ENCODE results near the gene CD274. TPM values are rescaled to one million over a fixed set of nuclear protein-coding genes. Genes with fewer than 3 reads are reported as not detected.

Gene CD274
- total RNA-seq, 4 donors from 2014 or later: 1.3 to 3.5 (median 2.2) TPM

DNA sequence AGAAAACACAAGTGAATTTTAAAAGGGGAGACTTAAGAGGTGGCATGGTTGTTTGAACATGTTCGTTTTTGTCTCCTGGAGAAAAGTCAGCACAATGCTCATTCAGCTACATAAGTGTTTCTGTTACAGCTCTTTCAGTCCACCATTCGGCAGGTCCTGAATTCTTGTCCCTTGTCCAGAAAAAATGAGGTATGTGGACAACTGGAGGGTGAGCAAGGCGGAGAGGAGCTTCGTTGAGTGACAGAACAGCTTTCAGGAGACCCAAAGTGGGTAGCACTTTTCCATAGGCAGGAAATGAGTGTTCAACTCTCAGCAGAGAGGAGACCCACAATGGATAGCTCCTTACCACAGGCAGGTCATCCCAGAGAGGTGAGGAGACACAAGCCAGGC is 64.9 kb downstream of the CD274 start:
- intact Hi-C loops (cut with DNase I): no loop called here
- Histone ChIP-seq H3K9me3 (no peaks in the 10 kb centered on the region), H3K36me3 (no peaks in the 10 kb centered on the region), H3K4me1 (peaks cover 0 to 42% (median 14%) of the 10 kb centered on the region in 3 donors), H3K4me3 (no peak overlapping the region), H3K27me3 (no peaks in the 10 kb centered on the region), H3K27ac (no peak overlapping the region)
- DNase-seq: no peak
- TF ChIP-seq, protein P1, sequence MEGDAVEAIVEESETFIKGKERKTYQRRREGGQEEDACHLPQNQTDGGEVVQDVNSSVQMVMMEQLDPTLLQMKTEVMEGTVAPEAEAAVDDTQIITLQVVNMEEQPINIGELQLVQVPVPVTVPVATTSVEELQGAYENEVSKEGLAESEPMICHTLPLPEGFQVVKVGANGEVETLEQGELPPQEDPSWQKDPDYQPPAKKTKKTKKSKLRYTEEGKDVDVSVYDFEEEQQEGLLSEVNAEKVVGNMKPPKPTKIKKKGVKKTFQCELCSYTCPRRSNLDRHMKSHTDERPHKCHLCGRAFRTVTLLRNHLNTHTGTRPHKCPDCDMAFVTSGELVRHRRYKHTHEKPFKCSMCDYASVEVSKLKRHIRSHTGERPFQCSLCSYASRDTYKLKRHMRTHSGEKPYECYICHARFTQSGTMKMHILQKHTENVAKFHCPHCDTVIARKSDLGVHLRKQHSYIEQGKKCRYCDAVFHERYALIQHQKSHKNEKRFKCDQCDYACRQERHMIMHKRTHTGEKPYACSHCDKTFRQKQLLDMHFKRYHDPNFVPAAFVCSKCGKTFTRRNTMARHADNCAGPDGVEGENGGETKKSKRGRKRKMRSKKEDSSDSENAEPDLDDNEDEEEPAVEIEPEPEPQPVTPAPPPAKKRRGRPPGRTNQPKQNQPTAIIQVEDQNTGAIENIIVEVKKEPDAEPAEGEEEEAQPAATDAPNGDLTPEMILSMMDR (IDR thresholded peaks at IDR 0.05): no peak
- TF ChIP-seq POLR2A (IDR thresholded peaks at IDR 0.05): no peak
- WGBS, 2 donors: 80 to 85% methylated on average over 4 of the region's 4 CpGs

DNA sequence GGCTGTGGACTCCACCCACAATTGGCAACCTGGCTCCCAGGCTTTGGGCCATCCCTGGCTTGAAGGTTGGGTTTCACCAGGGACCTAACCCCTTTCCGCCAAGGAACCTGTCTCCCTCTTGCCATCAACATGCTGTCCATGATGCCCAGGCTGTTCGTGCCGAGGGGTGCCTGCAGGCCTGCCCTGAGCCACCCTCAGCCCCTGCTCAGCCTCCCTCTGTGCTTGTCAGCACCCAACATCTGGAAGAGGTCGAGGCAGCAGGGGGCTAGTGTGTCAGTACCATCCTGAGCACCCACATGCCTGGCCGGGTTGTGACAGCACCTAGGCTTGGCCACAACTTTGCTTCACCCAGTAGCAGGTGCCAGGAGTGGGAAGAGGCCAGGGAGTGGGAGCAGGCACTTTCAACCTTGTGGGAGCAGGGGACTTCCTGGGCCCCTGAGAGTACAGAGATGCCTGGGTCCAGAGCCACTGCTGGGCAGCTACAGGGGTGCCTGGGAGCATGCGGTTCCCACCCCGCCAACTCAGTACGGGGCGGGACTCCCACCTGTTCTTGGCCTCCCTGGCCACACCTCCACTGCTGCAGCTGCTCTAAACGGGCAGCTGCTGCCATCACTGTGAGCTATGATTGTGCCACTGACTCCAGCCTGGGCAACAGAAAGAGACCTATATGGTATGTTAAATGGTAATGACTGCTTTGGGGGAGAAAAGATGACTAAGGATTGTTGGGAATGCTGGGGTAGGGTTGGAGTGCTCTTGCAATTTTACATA is 66.3 kb downstream of the CD274 start:
- H3K27ac ChIP-seq: no peak overlapping the region
- H3K4me1 ChIP-seq: peaks cover 0 to 29% (median 5%) of the 10 kb centered on the region in 3 donors
- intact Hi-C loops (cut with DNase I): no loop called here
- H3K4me3 ChIP-seq: no peak overlapping the region
- no peak for DNase-seq
- H3K36me3 ChIP-seq: no peaks in the 10 kb centered on the region
- H3K9me3 ChIP-seq: no peaks in the 10 kb centered on the region
- no peaks in the 10 kb centered on the region for H3K27me3 ChIP-seq
- TF ChIP-seq, protein P1 (IDR thresholded peaks at IDR 0.05): no peak
- TF ChIP-seq POLR2A (IDR thresholded peaks at IDR 0.05): no peak
- 99% methylated on average over 10 of the region's 10 CpGs; no CpG with 5 or more reads in 1 of the 2 donors for WGBS, 2 donors

DNA sequence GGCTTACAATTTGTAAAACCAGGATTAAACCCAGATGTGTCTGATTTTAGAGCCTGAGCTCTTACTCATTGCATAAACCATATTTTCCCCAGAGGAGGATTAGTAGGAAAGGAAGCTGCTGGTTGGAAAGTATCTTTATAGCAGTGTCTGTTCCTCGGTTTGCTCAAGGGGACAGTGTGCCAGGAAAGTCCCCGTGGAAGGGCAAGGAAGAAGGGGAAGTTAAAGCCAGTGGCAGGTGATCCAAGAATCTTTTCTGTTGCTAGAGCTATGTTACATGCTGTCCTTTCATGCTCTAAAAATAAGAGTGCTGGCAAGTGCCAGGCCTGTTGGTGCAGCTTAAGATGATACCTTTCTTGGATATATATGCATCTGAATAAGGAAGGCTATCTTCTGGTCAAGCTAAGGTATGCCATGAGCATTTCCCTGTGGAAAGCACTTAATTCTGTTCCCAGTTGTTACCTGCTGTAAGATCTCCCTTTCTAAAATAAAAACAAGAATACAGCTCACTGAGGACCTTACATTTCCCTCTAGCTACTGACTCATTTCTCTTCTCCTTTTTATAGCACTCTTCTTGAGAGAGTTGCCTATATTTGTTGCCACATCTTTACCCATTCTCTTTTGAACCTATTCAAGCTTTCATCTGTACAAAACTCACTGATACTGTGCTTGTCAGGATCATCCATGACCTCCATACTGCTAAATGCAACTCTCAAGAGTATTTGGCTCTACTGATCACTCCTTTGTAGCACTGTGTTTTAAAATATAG is 68.0 kb downstream of the CD274 start:
- Histone ChIP-seq H3K27me3 (no peaks in the 10 kb centered on the region), H3K36me3 (no peaks in the 10 kb centered on the region), H3K9me3 (no peaks in the 10 kb centered on the region), H3K27ac (no peak overlapping the region), H3K4me3 (no peak overlapping the region), H3K4me1 (peaks cover 0 to 22% (median 5%) of the 10 kb centered on the region in 3 donors)
- no peak for TF ChIP-seq POLR2A (IDR thresholded peaks at IDR 0.05)
- TF ChIP-seq, protein P1 (IDR thresholded peaks at IDR 0.05): no peak
- DNase-seq: no peak
- 22 to 24% methylated on average over 2 of the region's 2 CpGs for WGBS, 2 donors
- intact Hi-C loops (cut with DNase I): no loop called here

DNA sequence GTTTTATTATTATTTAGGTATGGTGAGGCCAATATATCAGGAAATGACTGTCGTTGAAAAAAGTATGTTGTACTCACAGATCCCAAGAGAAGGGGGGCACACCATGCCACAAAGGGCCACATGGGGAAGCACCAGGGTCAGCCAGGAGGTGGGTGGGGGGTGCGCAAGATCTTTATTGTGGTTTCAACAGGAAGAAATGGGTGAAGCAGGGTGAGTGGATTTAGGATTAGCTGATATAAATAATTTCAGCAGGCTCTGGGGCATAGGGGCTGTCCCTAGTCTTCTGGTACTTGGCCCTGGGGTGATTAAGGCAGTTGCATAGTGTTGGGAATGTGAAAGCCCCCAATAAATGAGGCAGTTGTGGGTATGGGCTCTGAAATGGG is 68.6 kb downstream of the CD274 start:
- Histone ChIP-seq H3K27me3 (no peaks in the 10 kb centered on the region), H3K36me3 (no peaks in the 10 kb centered on the region), H3K27ac (no peak overlapping the region), H3K4me1 (peaks cover 0 to 22% (median 5%) of the 10 kb centered on the region in 3 donors), H3K9me3 (no peaks in the 10 kb centered on the region), H3K4me3 (no peak overlapping the region)
- intact Hi-C loops (cut with DNase I): no loop called here
- no peak for TF ChIP-seq POLR2A (IDR thresholded peaks at IDR 0.05)
- TF ChIP-seq, protein P1 (IDR thresholded peaks at IDR 0.05): no peak
- no peak for DNase-seq
- 76 to 81% methylated on average over 2 of the region's 2 CpGs for whole genome bisulfite sequencing, 2 donors

Other genes starting within 250 kb of the CD274 start
- gene INSL4, start 219.1 kb upstream of the CD274 start, total RNA-seq: not detected
- not detected for gene RLN2, start 145.8 kb upstream of the CD274 start, total RNA-seq
- gene RLN1, start 110.7 kb upstream of the CD274 start, total RNA-seq: not detected
- 10 to 100 TPM; 13.4 to 25.6 (median 20.0) TPM for gene PLGRKT, start 12.6 kb upstream of the CD274 start, total RNA-seq
- 1 to 10 TPM in 1 of 4 donors, under 1 TPM in 3; 0.23 to 3.6 (median 0.31) TPM for gene PDCD1LG2, start 60.0 kb downstream of the CD274 start, total RNA-seq
- 10 to 100 TPM; 15.4 to 37.2 (median 27.6) TPM for gene RIC1, start 178.6 kb downstream of the CD274 start, total RNA-seq

All from esophagus squamous epithelium (tissue), 5 donors.